GM18505 (cell line): ENCODE results near the gene ADGRV1.
A peak's percentile ranks its signal among the peaks of the same experiment; 100 is the strongest.

Source experiments
- ATAC-seq: cut with Tn5 transposase; IDR thresholded peaks from one replicate; pipeline ENCODE4 v1.9.1; 2021; ENCODE audit not compliant: unreplicated experiment
- POLR2A ChIP-seq: IDR thresholded peaks from 4 replicates; pipeline ENCODE4 v1.6.1; 2011; ENCODE audit warnings: borderline replicate concordance; ENCODE audit not compliant: insufficient read depth, insufficient read length; ENCODE audit errors: extremely low read depth

ADGRV1 gene

GRCh38 chr5:91125916-91126315, 567.3 kb downstream of the ADGRV1 start:
- no peak for ATAC-seq
- no peak for TF ChIP-seq POLR2A

- no peak for ATAC-seq
- no peak for TF ChIP-seq POLR2A
These were observed 567.9 kb downstream of the ADGRV1 start for GRCh38 chr5:91126448-91126847.

- no peak for ATAC-seq
- no peak for TF ChIP-seq POLR2A
These were observed 568.3 kb downstream of the ADGRV1 start for GRCh38 chr5:91126888-91127287.

GRCh38 chr5:91127456-91128081, 569.0 kb downstream of the ADGRV1 start:
- no peak for TF ChIP-seq POLR2A
- ATAC-seq = no peak

- no peak for ATAC-seq
- no peak for TF ChIP-seq POLR2A
These were observed 570.0 kb downstream of the ADGRV1 start for GRCh38 chr5:91128604-91129003.

- ATAC-seq = no peak
- TF ChIP-seq POLR2A = no peak
These were observed 571.2 kb downstream of the ADGRV1 start for GRCh38 chr5:91129748-91130147.

- TF ChIP-seq POLR2A = no peak
- ATAC-seq = no peak
These were observed 572.2 kb downstream of the ADGRV1 start for GRCh38 chr5:91130759-91131158.

GRCh38 chr5:91132550-91132949, 574.0 kb downstream of the ADGRV1 start:
- peak; percentile 64 for ATAC-seq
- TF ChIP-seq POLR2A = no peak

GRCh38 chr5:91133183-91133582, 574.6 kb downstream of the ADGRV1 start:
- TF ChIP-seq POLR2A = no peak
- ATAC-seq = no peak

GRCh38 chr5:91135475-91136248, 577.1 kb downstream of the ADGRV1 start:
- TF ChIP-seq POLR2A = no peak
- ATAC-seq = no peak

- no peak for ATAC-seq
- TF ChIP-seq POLR2A = no peak
These were observed 577.7 kb downstream of the ADGRV1 start for GRCh38 chr5:91136271-91136670.

- no peak for TF ChIP-seq POLR2A
- ATAC-seq = no peak
These were observed 579.0 kb downstream of the ADGRV1 start for GRCh38 chr5:91137647-91138046.

- no peak for ATAC-seq
- no peak for TF ChIP-seq POLR2A
These were observed 581.1 kb downstream of the ADGRV1 start for GRCh38 chr5:91139572-91140200.

- TF ChIP-seq POLR2A = no peak
- no peak for ATAC-seq
These were observed 582.1 kb downstream of the ADGRV1 start for GRCh38 chr5:91140657-91141056.
